GM18517 (cell line): ENCODE data around the gene CACNA1A.
"Not testable (repeated sequence)": the region's sequence is repeated elsewhere in the genome, so short reads cannot be mapped to it uniquely, and the experiment has no call there.

Source experiments
- ATAC-seq: cut with Tn5 transposase; IDR thresholded peaks from one replicate; pipeline ENCODE4 v1.9.1; 2021; ENCODE audit warnings: mild to moderate bottlenecking, moderate library complexity; ENCODE audit not compliant: unreplicated experiment

The CACNA1A gene

DNA sequence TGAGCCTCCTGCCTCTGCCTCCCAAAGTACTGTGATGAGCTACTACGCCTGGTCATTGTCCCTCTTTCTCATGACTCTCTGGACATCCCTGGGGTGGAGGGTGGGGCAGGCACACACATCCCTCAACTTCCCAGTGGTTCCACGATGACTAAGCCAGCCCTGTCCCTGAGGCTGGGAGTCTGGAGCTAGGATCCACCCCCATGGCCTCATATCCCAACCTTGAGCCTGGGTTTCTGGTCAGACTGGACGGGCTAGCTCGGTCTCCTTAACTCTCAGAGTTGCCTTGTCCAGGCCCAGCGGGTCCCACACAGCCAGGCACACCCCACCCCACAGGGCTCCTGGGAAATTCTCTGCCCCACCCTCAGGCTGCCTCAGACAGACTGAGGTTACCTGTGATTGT lies 336.5 kb downstream of the CACNA1A start:
- ATAC-seq, result no peak

DNA sequence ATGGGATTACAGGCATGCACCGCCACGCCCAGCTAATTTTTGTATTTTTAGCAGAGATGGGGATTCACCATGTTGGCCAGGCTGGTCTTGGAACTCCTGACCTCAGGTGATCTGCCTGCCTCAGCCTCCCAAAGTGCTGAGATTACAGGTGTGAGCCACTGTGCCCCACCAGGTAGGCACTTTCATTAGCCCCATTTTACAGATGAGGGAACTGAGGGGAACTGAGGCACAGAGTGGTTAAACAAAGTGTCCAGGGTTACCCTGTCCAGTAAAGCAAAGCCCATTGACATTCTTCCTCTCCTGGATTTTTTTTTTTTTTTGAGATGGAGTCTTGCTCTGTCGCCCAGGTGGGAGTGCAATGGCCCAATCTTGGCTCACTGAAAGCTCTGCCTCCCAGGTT lies 340.1 kb downstream of the CACNA1A start:
- not testable (repeated sequence) for ATAC-seq

DNA sequence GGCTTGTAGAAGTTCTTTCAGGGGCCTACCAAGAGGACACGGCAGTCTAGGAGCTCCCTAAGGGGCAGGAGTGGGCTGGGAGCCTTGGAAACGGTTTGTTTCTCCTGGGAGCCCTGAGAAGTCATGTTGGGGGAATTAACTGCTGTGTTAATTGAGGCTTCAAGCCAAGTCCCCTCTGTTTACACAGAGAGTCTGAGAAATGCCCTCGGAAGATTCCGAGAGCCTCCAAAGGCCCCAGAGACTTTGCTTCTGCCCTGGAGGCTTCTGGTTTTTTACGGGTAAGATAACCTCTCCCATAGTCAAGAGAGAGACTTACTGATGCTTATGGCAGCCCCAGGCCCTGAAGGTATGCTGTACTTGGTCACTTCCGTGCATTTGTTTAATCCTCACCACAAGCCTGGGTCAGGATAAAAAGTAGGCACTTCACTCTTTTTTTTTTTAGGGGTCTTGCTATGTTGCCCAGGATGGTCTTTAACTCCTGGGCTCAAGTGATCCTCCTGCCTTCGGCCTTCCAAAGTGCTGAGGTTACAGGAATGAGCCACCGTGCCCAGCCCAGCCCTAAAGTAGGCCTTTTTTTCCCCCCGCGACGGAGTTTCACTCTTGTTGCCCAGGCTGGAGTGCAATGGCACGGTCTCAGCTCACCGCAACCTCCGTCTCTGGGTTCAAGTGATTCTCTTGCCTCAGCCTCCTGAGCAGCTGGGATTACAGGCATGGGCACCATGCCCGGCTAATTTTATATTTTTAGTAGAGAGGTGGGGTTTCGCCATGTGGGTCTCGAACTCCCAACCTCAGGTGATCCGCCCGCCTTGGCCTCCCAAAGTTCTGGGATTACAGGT lies 340.9 kb downstream of the CACNA1A start:
- ATAC-seq, result no peak

DNA sequence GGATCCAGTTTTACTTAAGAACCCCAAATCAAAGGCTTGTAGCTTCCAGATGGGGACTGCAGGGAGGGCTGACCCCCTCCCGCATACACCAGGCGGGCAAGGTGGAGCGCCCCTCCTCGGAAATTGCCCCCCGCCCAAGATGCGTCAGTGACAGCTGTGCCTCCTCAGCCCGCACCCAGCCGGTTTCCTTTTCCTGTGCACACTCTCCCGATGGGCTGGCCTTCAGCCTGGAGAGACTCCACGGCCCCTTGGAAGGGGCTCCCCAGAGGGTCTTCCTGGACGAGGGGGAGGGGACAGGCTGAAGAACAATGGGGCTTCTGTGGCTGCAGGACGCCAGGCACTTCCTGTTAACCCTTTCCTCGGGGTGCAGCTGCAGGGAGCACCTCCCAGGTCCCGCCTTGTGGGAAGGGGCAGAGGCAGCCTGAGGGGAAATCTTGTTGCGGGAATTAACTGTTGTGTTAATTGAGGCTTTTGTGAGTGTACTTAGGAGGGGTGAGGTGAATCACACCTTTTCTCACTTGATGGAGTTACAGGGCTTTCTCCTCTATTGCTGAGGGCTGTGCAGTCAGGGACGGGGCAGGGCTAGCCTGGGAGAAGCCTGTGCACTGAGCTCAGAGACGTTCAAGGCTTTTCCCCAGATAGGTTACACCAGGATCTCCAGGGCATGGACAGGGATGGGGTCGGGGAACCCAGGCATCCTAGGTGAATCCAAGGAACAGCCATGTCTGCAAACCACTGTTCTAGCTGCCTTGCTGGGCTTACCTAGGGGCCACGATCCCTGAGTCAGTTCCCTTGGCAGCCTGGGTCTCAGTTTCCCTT lies 341.7 kb downstream of the CACNA1A start:
- ATAC-seq, result no peak

DNA sequence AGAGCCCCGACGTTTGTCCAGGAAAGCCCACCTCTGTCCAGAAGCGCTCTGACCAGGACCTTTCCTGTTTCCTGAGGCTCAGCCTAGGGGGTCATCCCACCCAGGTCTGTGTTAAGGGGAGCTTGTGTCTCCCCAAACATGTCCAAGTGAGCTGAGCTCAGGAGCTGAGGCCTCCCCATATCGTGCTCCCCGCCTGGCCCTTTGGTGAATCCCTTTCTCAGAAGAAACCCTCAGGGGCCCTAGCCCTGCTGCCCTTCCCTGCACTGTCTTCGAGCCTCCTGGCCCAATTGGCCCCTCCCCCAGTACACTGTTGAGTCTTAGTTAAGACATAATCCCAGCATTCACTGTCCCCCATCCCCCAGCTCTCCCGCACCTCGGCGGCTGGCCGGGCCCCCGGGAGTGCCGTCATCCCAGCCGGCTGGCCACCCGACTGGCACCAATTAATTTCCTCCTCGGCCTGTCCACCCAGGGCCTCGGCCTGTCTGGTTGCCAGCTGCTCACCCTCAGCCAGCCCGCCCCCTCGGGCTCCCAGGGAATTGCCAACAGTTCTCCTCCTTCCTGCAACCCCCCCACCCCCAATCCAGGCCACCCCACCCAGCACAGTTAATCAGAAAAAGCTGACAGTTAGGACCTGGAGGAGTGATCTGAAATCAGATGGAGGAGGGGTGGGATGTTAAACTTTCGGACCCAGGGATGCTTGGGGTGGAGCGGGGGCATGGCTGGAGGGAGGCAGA lies 342.5 kb downstream of the CACNA1A start:
- ATAC-seq, result no peak

DNA sequence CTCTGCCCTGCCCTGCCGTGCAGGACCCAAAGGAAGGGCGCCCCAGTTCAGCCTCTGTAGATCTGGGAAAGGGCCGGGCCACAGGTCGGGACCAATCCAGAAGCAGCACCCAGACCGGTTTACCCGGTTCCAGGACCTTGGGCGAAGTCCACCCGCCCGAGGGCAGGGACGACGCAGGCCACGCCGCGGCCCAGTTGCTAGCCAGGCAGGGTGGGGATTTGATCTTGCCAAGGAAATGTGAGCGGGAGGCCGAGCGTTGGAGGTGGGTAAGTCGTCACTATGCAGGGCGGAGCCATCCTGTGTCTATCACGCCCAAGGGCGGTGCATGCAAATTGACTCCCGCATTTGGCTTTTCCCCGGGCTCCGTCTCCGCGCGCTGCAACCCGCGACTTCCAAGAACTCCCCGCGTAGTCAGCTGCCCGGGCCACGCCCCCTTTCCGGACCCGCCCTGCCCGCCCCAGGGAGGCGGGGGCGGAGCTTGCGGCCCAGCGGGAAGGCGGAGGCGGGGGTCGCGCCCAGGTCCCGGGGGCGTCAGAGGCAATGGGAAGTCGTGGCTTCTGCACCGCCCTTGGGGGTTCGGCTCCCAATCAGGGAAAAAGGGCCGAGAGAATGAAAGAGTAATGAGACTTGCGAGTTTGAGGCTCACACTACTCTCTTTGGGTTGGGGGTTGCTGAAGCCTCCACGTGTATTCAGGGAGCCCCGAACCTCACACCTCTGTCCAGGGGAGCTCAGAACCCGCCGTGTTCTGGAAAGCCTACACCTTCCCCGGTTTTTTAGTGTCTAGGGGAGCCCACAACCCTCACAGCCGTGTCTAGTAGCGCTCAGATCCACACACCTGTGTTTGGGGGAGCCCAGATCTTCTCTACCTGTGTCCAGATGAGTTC lies 343.3 kb downstream of the CACNA1A start:
- peak; percentile 45 for ATAC-seq

DNA sequence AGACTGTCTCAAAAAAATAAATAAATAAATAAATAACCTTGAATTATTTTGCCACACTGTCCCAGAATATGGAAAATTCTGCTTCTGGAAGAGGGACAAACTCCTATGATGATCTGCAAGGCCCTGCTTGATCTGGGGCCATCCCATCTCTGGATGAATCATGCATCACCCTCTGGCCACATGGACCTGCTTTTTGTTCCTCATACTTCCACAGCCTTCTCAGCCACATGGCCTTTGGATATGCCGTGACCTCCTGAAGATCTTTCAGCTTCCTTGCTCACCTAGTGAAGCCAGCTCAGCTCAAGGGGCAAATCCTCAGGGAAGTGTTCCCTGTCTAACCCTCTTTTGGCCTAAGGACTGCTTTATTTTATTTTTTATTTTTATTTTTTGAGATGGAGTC lies 345.7 kb downstream of the CACNA1A start:
- no peak for ATAC-seq

DNA sequence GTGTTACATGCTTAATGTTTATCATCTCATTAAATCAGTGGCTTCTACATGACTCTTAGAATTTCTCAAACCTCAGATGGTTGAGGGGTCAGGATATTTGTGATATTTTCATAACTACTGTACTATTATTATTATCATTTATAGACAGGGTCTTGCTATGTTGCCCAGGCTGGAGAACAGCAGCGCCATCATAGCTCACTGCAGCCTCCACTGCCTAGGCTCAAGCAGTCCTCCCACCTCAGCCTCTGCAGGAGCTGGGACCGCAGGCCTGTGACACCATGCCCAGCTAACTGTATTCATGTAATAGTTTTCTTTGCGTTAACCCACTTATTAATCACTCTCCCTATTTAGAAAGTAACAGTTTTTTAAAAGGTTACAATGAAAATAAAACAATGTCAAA lies 346.6 kb downstream of the CACNA1A start:
- no peak for ATAC-seq
